Left ventricle myocardium inferior (tissue), 1 donor: ENCODE data around the gene SRSF4. TPM values are rescaled to one million over a fixed set of nuclear protein-coding genes. Genes with fewer than 3 reads are reported as not detected.

ENCODE experiments used
- DNase-seq: peaks from one replicate; pipeline ENCODE4 v3.0.0-alpha.2; 2020
- H3K27ac ChIP-seq: fragments of 200-600 bp; replicated peaks from 2 replicates; pipeline ENCODE4 v1.8.0; 2021
- H3K27me3 ChIP-seq: fragments of 200-600 bp; 2 replicates; pipeline ENCODE4 v1.8.0; 2021; ENCODE audit warnings: low read depth
- H3K36me3 ChIP-seq: fragments of 200-600 bp; 2 replicates; pipeline ENCODE4 v1.8.0; 2021
- H3K4me1 ChIP-seq: fragments of 200-600 bp; 2 replicates; pipeline ENCODE4 v1.8.0; 2021
- H3K4me3 ChIP-seq: fragments of 200-600 bp; 2 replicates; pipeline ENCODE4 v1.8.0; 2021; ENCODE audit warnings: mild to moderate bottlenecking, moderate library complexity
- H3K9me3 ChIP-seq: fragments of 200-600 bp; replicated peaks from 2 replicates; pipeline ENCODE4 v1.8.0; 2021
- CTCF ChIP-seq: fragments of 200-600 bp; IDR thresholded peaks from 2 replicates; pipeline ENCODE4 v1.8.0; 2021; ENCODE audit warnings: antibody characterized with exemption, mild to moderate bottlenecking, borderline replicate concordance
- intact Hi-C: fragments of 100-400 bp; cut with micrococcal nuclease; formaldehyde crosslinking; loops from one replicate; pipeline ENCODE4 v1.11.0; 2022
- total RNA-seq: library from RNA; stranded (reverse); fragmentation: NEBNext Ultra II Directional; extraction: Animal tissue kit (Norgen Biotek cat#: 25700); gene quantifications from one replicate; pipeline ENCODE4 v1.2.1, GENCODE V29; 2021
- donor health status: DM: no; HTN: yes; CAD: no; lungs with severe emphysema.

The SRSF4 gene
- total RNA-seq, 1 donor from 2014 or later, result 51.1 TPM

- TF ChIP-seq CTCF, result no peak
- Histone ChIP-seq H3K9me3 (no peaks in the 10 kb centered on the region), H3K36me3 (no peaks in the 10 kb centered on the region), H3K4me3 (no peak overlapping the region), H3K4me1 (peaks cover 23% of the 10 kb centered on the region), H3K27ac (no peak overlapping the region), H3K27me3 (peaks cover 9% of the 10 kb centered on the region)
- no peak for DNase-seq
- intact Hi-C loops, result no loop called here
Observed at GRCh38 chr1:29128739-29129138, 53.0 kb downstream of the SRSF4 start.

- Histone ChIP-seq H3K27ac (no peak overlapping the region), H3K36me3 (no peaks in the 10 kb centered on the region), H3K4me3 (no peak overlapping the region), H3K4me1 (peaks cover 40% of the 10 kb centered on the region), H3K9me3 (no peaks in the 10 kb centered on the region), H3K27me3 (peaks cover 34% of the 10 kb centered on the region)
- DNase-seq, result no peak
- intact Hi-C loops, result no loop called here
- no peak for TF ChIP-seq CTCF
Observed at GRCh38 chr1:29126198-29126597, 55.5 kb downstream of the SRSF4 start.

GRCh38 chr1:29125788-29126187 lies 55.9 kb downstream of the SRSF4 start:
- intact Hi-C loops, result no loop called here
- no peak for TF ChIP-seq CTCF
- Histone ChIP-seq H3K9me3 (no peaks in the 10 kb centered on the region), H3K36me3 (no peaks in the 10 kb centered on the region), H3K4me1 (peaks cover 43% of the 10 kb centered on the region), H3K27me3 (peaks cover 38% of the 10 kb centered on the region), H3K27ac (peak overlapping the region; percentile 96), H3K4me3 (no peak overlapping the region)
- no peak for DNase-seq

- intact Hi-C loops, result no loop called here
- TF ChIP-seq CTCF, result no peak
- H3K27ac ChIP-seq, result peak overlapping the region; percentile 96
- H3K36me3 ChIP-seq, result no peaks in the 10 kb centered on the region
- H3K9me3 ChIP-seq, result no peaks in the 10 kb centered on the region
- peak overlapping the region; percentile 86 for H3K4me3 ChIP-seq
- DNase-seq, result no peak
- H3K27me3 ChIP-seq, result peaks cover 41% of the 10 kb centered on the region
- peaks cover 43% of the 10 kb centered on the region for H3K4me1 ChIP-seq
Observed at GRCh38 chr1:29125237-29125641, 56.5 kb downstream of the SRSF4 start.

- H3K4me3 ChIP-seq, result peak overlapping the region; percentile 86
- H3K27me3 ChIP-seq, result peaks cover 41% of the 10 kb centered on the region
- H3K36me3 ChIP-seq, result no peaks in the 10 kb centered on the region
- peaks cover 43% of the 10 kb centered on the region for H3K4me1 ChIP-seq
- TF ChIP-seq CTCF, result peak; percentile 77
- DNase-seq, result peak; percentile 79
- intact Hi-C loops, result no loop called here
- H3K27ac ChIP-seq, result peak overlapping the region; percentile 96
- no peaks in the 10 kb centered on the region for H3K9me3 ChIP-seq
Observed at GRCh38 chr1:29124366-29125236, 57.1 kb downstream of the SRSF4 start.
